Posterior vena cava (tissue), 2 donors: ENCODE measurements around the gene CAGE1. TPM values are rescaled to one million over a fixed set of nuclear protein-coding genes. Genes with fewer than 3 reads are reported as not detected.

ENCODE experiments used
- DNase-seq: peaks from one replicate; pipeline ENCODE4 v3.0.0-alpha.2; 2020; ENCODE audit warnings: low spot score
- intact Hi-C, 2 donors: fragments of 100-400 bp; cut with DNase I; formaldehyde crosslinking; loops; one replicate each; pipeline versions ENCODE4 v1.14.1 to v1.14.2; 2022 to 2023
- total RNA-seq, 2 donors: library from RNA; stranded (reverse); fragmentation: NEBNext Ultra II Directional; extraction: Animal tissue kit (Norgen Biotek cat#: 25700); gene quantifications; one replicate each; pipeline ENCODE4 v1.2.1, GENCODE V29; 2021
- donor health status: DM: yes; HTN: yes; CAD: no.
- donor health status: DM: yes; HTN: yes; CAD: no.

Gene CAGE1
- total RNA-seq, 2 donors from 2014 or later: not detected

GRCh38 chr6:7283676-7284075, 105.9 kb downstream of the CAGE1 start:
- intact Hi-C loops: no loop called here
- DNase-seq: no peak

DNA sequence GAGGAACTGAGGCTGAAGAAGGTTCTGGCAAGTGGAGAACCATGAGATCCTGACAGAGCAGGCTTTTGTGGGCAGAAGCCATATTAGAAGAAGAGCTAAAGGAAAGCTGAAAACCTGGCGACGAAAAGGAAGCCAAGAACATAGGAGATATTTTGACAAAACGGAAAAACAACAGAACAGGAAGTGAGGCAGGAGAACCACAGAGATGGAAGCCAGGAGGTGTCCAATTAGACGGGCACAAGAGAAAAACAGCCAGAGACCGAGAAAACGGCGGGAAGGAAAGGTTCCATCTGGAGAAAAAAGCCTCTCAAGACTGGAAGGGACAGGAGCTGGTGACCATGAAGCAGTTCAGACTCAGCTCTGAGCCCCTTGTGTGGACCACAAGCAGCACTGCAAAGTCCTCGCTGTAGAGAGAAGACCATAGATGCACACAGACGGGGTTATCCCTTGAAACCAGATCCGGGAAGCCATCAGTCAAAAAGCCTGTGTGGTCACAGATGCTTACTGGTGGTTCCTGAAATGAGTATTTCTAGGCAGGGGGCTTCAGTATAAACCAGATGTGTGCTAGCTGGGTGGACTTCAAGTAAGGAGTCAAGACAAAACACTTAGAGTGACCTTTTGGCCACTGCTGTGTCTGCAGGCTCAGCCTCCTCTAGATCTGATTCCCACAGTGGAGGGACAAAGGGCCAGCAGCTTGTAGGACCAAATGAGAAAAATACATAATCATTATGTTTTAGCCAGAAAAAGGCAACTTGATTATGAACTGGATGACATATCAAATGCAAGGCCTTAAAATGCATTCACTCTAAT, 107.2 kb downstream of the CAGE1 start:
- intact Hi-C loops: no loop called here
- DNase-seq: no peak

Other genes with a start within 250 kb of the CAGE1 start
- gene SSR1, start 76.5 kb downstream of the CAGE1 start, total RNA-seq: 100 to 1,000 TPM; 124 to 133 TPM
- gene RIOK1, start 66 bp upstream of the CAGE1 start, total RNA-seq: 10 to 100 TPM; 18.9 to 20.7 TPM
- gene DSP, start 151.9 kb upstream of the CAGE1 start, total RNA-seq: 1 to 10 TPM; 3.0 to 3.4 TPM
- gene SNRNP48, start 200.5 kb upstream of the CAGE1 start, total RNA-seq: 1 to 10 TPM; 8.9 to 10.0 TPM